Measurements from ENCODE around the gene CCDC171.

DNA sequence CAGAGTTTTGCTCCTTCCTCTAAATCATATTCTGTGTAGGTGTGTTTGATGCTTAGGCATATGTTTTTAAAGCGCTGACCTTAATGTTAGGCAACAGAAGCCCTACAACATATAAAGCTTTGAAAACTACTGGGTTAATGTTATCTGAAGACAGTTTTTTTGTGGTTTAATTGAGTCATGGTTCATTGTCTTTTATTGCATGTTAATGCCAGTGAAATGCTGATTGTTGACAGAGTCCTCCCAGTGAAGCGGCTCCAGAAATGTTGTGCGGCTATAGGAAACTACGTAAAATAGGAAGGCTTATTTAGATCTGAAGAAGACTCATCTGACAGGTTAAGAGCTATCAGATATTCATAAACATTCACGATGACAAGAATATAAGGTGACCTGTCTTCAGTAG, 424.6 kb downstream of the CCDC171 start:
- TF ChIP-seq YY1 (IDR thresholded peaks at IDR 0.05; ENCODE audit: extremely low read depth, insufficient replicate concordance, low read depth, low read length) = no peak
- TF ChIP-seq CTCF (IDR thresholded peaks at IDR 0.05 in 2 of 3, conservative IDR thresholded peaks at IDR 0.05 in 1 of 3; ENCODE audit: borderline replicate concordance in 1 of 3, insufficient read depth in 1 of 3, low read depth in 2 of 3, low read length in 2 of 3) = no peak
